NK-92 treated with Interleukin-12 subunit alpha and Interleukin-12 subunit beta, amount 100 ng/mL, for 24 hours (cell line): ENCODE results near the gene BBS9.

ENCODE experiments used
- DNase-seq: peaks from one replicate; lab custom pipeline; 2025; lab: John Stamatoyannopoulos, UW

BBS9 gene

DNA sequence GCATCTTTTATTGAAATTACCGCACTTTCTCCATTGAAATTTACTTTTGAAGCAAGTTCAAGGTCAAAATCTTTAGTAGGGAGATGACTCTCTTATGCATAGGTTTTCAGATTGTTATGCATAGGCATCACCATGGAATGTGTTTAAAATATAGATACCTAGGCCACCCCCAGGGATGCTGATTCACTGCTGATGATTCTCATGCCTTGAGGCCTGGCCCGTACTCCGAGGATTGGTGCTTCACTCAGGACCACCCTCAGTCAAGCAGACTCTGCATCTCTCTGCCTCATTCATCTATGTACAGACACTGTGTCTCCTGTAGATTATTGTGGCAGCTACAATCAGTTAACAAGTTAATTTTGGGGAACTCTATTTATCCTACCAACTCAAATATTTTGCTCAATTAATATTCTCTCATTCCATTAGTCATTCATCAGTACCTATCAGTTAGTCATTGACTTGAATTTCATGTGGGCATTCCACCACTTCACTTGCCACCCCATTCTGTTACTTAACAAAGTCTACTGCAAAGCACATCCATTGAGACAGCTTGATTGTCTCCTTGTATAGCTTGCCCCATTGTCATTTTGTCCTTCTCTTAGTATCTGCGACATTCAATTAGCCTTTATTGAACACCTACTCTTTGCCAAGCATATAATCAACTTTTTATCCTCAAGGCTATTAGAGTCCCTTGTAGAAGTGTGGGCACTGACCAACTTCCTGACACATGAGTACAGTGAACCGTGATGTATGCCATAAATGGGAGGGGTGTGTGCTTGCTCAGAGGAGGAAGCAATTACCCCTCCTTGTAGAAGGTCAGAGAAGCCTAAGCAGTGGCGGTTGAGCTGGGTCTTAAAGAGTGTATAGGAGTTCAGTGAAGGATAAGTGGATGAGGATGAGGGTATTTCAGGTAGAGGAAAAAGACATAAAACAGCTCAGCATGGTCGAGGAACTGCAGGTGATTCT is 520.4 kb downstream of the BBS9 start:
- DNase-seq: no peak

DNA sequence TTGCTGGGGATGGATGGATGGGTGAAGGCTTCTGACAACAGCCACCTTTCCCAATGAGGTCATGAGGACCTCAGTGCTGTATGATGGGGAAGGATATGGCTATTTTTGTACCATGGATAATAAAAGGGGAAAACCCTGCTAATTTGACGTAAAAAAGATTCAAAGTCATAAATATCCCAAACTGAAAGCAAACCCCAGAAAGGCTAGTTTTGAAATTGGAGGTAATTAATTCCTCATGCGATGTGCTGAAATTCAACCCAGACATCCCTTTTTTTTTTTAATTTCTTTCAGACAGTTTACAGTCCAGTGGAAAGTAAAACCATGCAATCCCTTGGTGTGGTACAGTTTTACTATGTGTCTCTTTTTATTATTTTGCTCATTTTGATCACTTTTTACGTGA is 521.5 kb downstream of the BBS9 start:
- DNase-seq: no peak

GRCh38 chr7:33651998-33652515 is 522.7 kb downstream of the BBS9 start:
- DNase-seq: no peak

DNA sequence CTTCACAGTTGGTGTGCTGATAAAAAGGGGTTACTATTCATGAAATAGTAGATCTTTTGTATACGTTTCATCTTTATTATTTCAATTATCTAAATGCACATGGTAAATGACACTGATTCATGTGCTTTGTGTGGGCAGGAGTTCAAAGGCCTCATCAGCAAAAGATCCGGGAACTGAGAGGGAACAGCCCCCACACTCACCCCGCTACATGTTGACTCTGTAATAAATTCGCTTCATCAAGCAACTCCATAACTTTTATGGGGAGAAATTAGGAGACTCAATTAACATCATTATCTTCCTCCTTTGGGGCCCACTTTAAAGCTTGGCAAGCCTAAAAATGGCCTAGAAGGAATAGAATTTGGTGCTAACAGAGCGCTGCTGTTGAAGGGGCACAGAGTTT is 525.3 kb downstream of the BBS9 start:
- no peak for DNase-seq
